HG02759 (cell line): ENCODE measurements around the gene SORCS2.

Experiments used
- ATAC-seq: cut with Tn5 transposase; IDR thresholded peaks from one replicate; pipeline ENCODE4 v1.9.1; 2021; ENCODE audit warnings: mild to moderate bottlenecking, moderate library complexity; ENCODE audit not compliant: unreplicated experiment

The SORCS2 gene

DNA sequence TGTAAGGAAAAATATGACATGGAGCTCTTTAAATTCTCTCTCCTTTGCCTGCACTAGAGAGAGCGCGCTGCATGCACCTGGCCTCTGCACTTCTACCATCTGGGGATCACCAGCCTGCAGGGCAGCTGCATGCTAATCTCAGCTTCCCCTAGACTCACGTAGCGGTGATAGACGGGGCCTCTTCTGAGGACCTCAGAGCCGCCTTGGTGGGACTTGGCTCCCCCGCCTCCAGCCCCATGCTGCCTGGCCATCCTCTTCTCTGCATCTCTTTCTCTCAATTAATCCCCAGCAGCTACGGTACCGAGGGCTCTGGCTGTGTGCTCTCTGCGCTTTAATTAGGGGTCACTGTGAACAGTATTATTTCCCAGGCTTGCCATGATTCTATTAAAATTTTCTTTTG, 295.2 kb downstream of the SORCS2 start:
- no peak for ATAC-seq

DNA sequence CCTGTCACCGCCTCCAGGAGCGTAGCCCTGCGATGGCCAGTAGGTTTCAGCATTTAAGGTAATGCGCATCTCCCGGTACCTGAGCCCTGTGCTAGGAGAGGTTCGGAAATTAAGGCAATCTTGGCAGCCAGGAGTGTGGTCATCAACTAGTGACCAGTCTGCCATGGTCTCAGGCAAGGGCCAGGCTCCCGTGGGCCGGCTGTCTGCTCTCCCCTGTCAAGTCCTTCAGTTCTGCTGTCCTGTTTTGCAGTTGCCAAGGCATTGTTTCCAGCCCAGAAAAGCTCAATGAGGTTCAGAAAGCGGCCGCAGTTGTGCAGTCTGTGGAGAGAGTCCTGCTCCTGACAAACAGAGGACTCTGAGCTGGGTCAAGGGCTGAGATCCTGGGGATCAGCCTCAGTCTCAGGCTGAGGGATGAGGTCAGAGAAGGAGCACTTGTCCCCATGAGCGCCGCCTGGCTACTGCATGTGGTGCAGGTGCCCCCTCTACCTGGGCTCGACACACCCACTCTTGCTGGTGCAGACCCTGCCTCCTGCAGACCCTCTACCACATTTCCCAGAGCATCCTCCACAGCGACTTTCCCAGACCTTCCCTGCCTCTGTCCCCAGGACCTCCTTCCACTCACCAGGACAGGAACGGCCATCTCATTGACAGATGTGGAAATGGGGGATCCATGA, 295.8 kb downstream of the SORCS2 start:
- no peak for ATAC-seq

DNA sequence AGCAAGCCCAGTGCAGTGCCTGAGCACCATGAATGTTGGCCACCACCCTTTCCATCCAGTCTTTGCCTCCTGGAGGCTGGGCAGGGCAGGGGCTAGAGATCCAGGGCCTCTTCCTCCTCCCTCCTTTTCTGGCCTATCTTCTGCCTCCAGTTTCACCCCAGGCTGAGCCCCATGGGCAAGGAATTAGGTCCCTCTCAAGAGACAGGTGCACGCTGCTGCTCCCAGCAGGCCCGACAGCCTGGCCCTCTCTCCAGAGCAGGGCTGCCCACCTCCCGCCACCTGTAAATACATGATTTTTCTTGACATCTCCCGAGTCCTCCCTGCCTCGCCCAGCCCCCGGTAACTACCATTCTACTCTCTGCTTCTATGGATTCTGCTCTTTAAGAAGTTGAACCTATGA, 299.6 kb downstream of the SORCS2 start:
- ATAC-seq = no peak

DNA sequence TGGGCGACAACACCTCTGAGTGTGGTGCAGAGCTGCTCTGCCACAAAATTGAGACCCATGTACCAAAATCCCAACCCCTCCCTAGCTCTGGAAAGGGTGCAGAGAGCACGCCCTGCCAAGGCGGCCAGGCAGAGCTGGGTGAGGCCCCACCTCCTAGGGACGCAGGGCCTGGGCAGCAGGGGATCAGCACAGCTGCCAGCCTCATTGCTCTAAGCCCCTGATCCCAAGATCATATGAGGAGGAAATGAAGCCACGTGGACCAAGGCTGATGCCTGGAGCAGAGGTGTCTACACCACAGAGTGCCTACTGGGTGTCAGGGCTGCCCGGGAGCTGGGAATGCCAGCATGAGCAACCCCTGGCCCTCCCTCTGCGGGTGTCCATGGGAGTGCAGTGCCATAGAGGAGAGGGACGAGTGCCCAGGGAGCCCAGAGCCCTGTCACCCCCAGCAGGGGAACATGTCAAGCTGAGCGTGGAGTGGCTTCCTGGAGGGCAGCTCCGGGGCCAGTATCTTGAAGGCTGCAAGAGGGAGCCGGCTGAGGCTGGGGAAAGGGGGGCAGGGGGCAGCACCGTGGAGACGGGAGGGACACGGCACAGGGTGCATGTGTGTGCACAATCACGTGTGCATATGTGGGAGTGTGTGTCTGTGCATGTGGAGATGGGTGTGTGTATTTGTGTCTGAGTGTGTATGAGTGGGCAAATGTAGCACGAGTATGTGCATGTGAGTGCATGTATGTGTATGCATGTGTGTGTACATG, 306.3 kb downstream of the SORCS2 start:
- ATAC-seq = no peak

DNA sequence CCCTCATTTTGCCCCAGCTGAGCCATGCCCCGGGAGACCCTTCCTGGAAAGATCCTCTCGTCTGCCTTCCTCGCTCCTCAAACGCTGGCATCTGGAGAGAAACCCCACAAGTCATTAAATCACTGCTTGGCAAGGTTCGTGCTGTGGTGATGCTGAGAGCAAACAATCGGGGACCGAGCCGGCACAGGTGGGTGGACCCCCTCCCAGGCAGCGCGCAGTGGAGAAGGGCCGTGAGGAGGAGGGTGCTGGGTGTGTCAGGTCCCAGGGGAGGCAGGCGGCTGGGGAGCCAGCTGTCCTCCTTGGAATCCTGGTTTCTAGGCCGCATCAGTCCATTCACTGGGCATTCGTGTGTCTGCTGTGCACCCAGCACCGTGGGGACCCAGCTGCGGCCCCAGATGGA, 307.3 kb downstream of the SORCS2 start:
- ATAC-seq = no peak

DNA sequence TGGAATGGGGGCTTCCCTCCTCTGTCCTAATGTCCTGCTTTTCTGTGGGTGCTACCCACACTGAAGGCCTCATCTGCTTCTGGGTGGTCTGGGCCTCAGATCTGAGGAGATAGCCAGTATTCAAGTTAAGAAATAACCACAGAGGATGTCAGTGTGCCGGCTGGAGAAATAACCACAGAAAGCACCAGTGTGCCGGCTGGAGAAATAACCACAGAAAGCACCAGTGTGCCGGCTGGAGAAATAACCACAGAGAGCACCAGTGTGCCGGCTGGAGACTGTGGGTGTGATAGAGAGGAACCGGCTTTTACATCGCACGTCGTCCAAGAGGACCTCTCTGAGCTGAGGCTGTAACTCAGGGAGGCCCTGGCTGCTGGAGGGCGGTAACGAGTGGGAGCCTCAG, 308.1 kb downstream of the SORCS2 start:
- no peak for ATAC-seq

DNA sequence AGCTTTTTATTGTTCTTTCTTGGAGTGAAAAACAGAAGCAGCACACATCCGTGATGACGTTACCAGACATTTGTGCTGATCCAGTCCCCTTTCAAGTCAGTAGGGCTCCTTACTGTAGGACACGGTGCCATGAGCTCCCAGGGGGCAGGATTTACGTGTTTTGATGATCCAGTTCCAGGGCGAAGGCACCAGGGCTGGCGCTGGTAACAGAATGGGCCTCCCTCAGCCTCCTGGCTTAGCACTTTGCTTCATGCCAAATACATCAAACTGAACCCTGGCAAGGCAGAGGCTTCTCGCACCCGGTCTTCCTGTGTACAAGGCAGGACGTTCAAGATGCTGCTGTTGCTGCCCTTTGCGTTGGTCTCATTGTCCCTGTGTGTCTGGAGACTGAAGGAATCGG, 309.0 kb downstream of the SORCS2 start:
- no peak for ATAC-seq

DNA sequence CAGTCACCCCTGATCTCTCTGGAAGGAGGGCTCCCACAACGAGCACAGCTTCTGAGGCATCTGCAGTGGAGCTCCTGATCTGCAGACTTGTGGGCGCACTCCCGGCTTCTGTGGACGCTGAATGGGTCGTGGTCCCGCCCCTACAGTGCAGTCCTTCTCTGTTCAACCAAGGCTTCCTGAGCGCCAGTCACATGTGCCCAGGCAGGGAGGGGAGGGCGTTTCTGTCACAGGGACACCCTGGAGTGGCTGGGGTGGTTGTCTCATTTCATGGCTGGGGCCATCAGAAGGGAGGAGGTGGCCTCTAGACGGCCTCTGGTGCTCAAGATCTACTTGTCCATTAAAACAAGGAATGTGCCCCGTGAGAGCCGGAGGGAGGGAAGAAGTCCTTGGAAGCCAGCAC, 309.5 kb downstream of the SORCS2 start:
- ATAC-seq = no peak

DNA sequence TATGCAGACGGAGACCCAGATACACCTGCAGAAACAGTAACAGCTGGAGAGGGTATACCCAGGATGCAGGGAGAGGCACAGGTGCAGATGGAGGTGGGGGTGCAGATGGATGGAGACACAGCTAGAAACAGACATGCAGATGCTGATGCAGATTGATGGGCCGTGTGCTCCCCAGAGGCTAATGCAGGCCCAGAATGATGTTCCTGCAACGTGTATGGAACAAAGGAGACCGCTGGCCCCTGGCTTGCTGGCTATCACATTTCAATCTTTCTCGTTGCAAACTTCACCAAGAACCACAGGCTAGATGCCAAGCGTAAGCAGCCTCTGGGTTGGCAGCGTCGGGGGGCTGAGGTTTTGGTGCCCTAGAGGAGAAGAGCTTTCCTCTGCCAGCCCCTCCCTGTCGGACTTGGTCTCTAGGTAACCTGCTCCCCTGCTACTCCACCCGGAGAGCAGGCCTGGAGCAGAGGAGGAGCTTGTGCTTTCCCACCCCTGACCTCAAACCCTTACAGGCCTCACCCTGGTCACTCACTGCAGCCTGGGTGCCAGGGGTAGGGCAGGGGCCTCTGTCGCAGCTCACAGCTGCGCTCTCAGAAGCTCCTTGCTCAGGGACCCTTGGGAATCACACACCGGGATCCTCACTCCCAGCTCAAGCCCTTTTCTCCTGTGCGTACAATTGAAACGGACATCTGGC, 311.4 kb downstream of the SORCS2 start:
- no peak for ATAC-seq

DNA sequence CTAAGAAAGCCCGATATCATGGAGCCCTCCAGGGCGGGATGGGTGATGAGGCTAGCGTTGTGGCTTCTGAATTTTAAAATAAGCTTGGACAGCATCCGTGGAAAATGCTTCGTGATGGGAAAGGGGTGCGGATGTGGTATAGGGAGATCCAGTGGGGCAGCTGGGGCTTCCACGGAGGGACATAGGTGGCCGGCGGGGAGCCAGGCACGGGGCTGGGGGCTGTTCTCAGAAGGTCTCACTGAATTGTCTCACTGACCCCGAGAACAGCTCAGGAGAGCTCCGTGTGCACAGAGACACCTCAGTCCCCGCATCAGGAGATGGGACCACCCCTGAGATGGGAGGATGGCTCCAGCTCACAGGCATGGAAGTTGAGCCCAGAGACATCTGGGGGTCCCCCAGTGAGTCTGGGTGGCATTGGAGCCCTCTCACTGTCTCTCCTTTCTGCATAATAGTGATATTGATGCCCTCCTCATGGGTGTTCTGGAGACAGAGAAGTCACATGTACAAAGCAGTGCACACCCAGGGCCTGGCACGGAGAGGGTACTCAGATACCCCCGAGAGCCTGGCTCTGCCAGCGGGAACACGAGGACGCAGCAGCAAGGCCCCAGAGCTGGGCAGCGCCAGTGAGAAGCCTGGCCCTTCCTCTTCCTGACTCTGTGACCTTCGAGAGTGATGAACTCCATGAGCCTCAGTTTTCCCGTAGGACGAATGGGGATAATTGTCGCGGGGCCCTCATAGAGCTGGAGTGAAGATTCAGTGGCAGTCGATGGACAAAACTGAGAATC, 313.0 kb downstream of the SORCS2 start:
- no peak for ATAC-seq

DNA sequence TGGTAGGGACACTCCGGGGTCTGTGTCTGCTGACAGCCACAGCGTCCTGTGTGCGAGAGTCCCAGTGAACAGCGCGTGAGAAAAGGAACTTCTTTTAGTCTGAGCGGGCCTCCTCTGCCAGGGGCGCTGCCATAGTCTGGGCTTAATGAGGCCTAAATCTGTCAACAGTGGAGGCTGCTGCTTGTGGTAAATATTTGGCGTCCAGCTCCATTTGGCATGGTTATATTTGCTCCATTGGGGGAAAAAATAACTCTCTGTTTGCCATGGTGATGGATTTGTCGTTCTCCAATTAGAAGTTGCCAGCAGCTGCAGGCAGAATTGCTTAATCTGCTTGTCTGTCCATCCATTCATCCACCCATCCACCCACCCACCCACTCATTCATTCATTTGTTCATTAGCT, 313.8 kb downstream of the SORCS2 start:
- ATAC-seq = no peak

DNA sequence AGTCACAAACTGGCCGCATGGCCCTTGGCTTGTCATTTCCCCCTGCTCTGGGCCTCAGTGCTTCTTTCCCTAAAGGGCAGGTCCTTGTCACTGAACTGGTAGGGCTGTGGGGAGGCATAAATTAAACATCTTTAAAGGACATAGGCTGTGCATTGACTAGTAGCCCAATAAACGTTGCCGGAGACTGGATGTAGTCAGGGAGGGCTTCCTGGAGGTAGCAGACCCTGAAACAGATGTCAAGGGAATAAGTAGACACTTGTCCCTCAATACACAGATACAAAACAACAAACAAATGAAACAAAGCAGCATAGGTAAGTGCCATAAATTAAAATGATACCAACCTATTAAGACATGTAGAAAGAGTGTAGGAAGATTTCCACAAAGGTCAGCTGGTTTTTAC, 314.2 kb downstream of the SORCS2 start:
- ATAC-seq = no peak

DNA sequence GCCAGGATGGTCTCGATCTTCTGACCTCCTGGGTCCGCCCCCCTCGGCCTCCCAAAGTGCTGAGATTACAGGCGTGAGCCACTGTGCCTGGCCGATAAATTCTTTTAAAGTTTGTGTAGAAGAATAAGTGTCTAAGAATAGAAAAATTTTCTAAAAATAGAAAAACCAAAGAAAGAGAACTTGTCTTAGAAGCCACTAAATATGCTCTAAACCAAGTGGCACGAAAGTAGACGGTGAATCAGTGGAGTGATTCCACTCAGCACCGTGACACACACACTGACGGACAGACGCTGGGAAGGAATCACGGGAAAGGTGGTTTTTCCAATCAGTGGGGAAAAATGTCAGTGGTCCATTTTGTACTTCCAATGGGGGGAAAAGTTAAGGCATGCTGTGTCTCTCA, 315.0 kb downstream of the SORCS2 start:
- no peak for ATAC-seq

DNA sequence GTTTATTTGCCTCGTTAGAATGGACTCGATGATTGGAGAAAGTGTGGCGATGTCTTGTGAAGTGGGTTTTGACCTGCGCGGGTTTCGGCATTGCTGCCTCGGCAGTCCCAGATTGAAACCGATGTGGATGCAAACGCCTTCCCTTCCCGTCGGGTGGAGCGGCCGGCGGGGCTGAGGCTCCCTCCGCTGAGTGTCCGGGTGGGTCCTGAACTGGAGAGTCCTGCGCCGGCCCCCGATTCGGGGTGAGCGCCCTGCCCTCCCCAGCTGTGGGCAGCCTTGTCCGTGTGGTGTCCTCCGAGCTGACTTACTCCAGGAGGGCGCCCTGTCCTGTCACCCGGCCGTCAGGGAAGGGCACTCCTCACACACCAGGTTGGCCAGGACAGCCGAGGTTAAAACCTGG, 317.7 kb downstream of the SORCS2 start:
- no peak for ATAC-seq

DNA sequence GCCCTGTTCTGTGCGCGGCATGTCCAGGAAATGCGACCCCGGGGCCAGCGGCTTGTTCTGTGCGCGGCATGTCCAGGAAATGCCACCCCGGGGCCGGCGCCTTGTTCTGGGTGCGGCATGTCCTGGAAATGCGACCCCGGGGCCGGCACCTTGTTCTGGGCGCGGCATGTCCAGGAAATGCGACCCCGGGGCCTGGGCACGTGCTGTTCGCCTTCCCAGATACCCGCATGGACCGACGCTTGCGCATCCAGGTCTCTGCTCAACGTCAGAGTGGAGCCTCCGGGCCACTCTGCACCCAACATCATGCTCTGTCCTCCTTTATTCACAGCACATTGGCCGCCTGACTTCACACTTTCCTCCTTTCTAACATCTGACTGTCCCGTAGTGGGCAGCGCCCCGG, 318.2 kb downstream of the SORCS2 start:
- ATAC-seq = no peak

DNA sequence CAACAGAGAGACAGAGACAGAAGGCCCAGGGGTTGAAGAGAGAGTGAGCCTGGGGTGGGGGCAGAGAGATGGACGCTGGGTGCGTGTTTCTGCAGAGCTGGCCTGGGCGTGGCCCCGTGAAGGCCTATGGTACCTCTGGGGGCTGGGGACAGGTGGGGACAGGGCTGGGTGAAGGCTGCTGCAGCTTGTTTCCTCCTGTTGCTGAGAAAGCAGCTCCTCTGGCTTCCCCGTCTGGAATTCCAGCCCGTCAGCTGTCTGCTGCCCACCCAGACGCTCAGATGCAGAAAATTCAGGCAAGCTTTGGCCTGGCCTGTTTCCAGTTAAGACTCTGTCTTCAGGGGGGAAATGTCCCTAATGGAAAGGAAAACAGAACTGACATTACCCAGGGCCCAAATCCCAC, 319.2 kb downstream of the SORCS2 start:
- no peak for ATAC-seq

DNA sequence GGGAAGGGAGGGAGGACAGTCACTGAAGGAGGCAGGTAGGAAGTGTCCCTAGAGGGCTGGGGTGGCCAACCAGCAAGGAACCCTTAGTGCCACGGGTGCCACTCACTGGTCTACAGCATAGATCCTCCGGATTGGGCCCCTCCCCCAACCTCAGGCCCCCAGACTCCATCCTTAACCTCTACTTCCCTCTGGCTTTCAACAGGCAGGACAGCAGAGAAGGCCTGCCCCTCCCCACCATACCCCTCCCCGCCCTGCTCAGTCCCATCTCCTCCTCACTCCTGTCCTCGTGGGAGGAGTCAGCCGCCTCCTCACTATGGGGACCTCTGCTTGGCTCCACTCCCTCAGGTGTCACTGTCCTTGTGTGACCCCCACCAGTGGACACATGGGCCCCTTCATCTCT, 320.1 kb downstream of the SORCS2 start:
- no peak for ATAC-seq

DNA sequence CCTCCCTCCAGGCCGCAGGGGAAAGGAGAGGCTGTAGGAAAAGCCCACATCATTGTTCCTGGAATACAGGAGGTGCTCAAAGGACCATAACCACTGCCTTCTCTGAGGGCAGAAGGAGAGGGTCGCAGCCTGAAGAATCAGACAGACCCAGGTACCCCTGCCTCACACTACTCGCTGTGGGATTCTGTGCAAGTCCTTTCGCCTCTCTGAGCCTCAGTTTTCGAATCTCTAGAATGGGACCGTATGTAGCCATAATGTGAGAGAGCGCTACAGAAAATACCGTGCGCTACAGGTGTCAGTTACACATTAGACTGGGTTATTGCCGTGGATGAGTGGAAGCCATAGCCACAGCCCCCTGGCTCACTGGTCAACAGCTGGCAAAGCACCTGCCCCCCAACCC, 320.6 kb downstream of the SORCS2 start:
- no peak for ATAC-seq

DNA sequence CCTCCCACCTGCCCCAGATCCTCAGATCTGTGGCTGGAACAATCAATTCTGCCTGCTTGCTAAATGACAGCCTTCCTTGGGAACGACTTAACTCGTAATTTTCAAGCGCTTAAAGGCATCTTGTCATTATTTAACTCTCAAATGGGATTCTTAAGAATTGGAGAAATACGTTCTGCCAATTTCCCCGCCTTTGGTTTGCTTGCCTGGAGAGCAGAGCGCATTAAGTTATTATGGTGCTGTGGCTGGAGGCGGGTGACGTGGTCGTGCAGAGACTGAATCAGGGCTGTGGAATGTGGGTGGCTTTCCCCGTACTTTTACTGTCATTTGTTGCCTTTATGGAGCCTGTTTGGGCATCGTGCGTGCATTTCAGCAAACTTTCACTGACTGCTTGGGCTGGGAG, 321.3 kb downstream of the SORCS2 start:
- no peak for ATAC-seq

DNA sequence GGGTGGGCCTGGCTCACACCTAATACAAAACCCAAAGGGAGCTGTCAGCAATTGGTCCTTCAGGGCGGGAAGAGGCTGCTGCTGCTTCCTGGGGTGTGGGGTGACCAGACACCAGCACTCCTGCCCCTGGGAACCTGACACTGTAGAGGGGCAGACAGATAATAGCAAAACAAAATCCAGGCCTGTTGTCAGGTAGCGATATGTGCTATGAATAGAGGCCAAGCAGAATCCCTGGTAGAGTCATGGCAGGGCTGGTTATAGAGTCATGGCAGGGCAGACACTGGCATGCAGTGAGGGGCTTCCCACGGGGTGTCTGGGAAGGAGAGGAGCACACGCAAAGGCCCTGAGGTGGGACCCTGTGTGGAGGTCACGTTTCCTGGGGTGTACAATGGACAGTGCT, 321.9 kb downstream of the SORCS2 start:
- ATAC-seq = no peak

DNA sequence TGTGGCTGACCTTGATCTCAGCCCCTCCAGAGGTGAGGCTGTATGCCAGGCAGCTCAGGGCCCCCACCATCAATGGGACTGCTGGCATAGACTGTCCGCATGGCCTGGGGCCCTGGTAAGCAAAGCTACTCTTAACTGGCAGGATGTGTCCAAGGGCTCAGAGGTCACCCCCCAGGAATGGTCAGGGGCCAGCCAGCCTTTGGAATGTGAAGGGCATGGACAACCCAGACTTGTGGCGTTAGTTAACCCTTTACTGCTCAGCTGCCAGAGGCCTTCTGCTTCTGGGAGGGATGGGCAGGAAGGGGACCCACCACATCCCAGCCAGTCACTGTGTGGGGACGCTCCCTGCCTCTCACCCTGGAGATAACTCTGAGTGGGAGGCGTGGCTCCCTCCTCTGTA, 322.5 kb downstream of the SORCS2 start:
- no peak for ATAC-seq
